Superior temporal gyrus (tissue), 1 donor: ENCODE measurements around the gene PTAFR.
A peak's percentile ranks its signal among the peaks of the same experiment; 100 is the strongest.

Experiments used
- DNase-seq: peaks from one replicate; pipeline ENCODE4 v3.0.0-alpha.2; 2016; ENCODE audit errors: extremely low spot score

Gene PTAFR

DNA sequence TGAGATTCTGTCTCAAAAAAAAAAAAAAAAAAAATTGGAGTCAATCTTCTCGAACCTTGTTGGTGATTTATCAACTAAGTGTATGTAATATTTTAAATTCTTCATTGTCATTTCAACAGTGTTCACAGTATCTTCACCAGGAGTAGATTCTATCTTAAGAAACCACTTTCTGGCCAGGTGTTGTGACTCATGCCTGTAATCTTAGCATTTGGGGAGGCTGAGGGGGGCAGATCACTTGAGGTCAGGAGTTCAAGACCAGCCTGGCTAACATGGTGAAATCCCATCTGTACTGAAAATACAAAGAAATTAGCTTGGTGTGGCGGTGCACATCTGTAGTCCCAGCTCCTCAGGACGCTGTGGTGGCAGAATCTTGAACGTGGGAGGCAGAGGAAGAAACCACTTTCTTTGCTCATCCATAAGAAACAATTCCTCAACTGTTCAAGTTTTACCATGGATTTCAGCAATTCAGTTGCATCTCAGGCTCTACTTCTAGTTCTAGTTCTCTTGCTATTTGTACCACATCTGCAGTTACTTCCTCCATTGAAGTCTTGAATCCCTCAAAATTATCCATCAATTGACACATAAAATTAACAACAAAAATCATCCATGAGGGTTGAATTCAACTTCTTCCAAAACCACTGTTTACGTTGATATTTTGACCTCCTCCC is 57.7 kb downstream of the PTAFR start:
- no peak for DNase-seq

GRCh38 chr1:28115267-28115666 is 61.2 kb downstream of the PTAFR start:
- DNase-seq: no peak

- no peak for DNase-seq
Observed at GRCh38 chr1:28114844-28115243, 61.6 kb downstream of the PTAFR start.

- DNase-seq: no peak
Observed at GRCh38 chr1:28113242-28113572, 63.3 kb downstream of the PTAFR start.

DNA sequence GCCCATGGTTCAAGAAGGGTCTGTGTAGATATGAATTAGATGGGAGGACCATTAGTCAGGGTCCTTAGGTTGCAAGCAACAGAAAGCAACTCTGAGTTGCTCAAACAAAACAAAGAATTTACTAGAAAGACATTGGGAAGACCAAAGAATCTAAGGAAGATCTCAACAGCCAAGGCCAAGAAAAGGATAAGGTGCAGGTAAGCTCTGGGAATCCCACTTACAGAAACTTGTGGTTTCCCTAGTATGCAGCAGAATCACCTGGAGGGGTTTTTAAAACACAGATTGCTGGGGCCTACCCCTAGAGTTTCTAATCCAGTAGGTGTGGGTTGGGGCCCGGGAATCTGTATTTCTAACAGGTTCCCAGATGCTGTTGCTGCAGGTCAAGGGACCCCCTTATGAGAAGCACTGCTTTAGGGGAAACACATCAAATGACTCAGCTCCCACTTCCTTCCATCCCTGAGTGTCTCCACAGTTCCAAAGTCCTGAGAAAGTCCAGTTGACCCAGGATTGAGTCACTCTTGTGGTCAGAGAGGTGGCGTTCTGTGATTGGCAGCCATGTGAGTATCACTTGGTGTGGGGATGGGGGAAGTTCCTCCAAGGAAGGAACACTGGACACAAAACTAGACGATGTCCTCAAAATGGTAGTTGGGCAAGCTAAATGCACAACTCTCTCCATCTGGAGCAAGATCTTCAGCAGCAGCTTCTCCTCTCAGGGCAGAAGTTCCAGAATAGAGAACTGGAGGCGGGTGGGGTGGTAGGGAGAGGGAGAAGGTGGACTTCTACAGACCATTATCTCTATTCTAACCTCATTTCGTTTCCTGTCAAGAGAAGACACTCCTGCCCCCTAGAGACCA is 63.9 kb downstream of the PTAFR start:
- no peak for DNase-seq

DNA sequence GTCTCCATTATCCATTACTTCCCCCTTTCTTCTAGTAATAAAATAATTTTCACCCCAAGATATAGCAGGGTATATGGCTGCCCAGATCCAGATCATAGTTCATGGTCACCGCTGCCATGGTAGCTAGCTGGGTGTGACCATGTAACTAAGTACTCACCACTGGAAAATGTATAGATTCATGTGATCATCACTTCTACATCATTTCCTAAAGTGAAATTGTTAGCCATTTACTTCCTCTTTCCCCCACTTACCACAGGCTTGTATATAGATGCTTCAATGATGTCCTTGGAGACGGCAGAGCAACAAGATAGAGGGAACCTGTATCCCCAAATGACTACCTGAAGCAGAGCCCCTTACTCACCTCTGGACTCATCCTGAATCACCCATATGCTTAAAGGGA is 65.3 kb downstream of the PTAFR start:
- DNase-seq: no peak

DNA sequence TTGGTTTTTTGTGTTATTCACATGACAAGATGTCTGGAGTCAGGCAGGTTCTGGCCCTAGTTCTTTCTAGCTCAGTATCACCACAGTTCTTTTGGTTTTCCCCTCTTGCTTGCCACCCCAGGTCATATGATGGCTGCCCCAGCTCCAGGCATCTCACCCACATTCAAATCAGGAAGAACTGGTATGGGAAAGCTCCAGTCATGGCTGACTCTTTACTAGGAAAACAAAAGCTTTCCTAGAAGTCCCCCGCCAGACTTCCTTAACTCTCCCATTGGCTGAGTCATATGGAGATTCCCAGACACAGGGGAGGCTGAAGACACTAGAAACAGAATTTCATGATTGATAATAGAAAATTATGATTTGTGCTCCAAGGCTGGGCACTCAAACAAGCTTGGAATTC is 65.9 kb downstream of the PTAFR start:
- DNase-seq: no peak

DNA sequence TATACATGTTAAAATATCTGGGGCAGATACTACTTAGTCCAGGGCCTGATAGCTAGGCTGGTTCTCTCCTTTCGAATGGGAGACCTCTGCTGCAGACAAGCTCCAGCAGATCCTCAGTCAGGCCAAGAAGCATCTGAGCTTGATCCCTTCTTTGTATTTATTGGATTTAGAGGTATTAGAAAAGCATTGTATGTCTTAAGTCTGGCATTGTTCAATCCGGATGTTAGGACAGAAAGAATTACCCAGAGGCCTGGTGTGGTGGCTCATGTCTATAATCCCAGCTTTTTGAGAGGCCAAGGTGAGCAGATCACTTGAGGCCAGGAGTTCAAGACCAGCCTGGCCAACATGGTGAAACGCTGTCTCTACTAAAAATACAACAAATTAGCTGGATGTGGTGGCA is 66.9 kb downstream of the PTAFR start:
- no peak for DNase-seq

DNA sequence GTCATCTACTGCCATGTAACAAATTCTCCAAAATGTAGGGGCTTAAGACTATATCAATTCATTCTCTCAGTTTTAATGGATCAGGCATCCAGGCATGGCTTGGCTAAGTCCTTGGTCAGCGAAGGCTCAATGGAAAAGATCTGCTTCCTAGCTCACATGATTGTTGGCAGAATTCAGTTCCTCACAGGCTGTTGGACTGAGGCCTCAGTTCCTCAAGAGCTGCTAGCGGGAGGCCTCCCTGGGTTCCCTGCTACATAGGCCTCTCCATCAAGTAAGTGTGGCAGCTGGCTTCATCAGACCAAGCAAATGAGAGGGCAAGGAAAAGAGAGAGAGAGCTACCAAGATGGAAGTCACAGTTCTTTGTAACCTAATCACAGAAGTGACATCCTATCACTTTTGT is 68.5 kb downstream of the PTAFR start:
- no peak for DNase-seq

GRCh38 chr1:28104866-28105467 is 71.5 kb downstream of the PTAFR start:
- DNase-seq: peak; percentile 96

GRCh38 chr1:28102189-28102588 is 74.3 kb downstream of the PTAFR start:
- DNase-seq: no peak

GRCh38 chr1:28099050-28099769 is 77.3 kb downstream of the PTAFR start:
- no peak for DNase-seq
